ENCODE results near the gene SRXN1. TPM values are rescaled to one million over a fixed set of nuclear protein-coding genes. Genes with fewer than 3 reads are reported as not detected.

The SRXN1 gene
- total RNA-seq, 6 experiments from 2014 or later, result 50.0 to 65.4 (median 58.3) TPM

GRCh38 chr20:600141-600540 lies 52.9 kb downstream of the SRXN1 start:
- peaks cover 17% of the 10 kb centered on the region for H3K27me3 Mint-ChIP-seq (ENCODE audit: insufficient read depth)
- no peak for TF ChIP-seq CTCF (IDR thresholded peaks at IDR 0.05)
- no peaks in the 10 kb centered on the region for H3K36me3 Mint-ChIP-seq (ENCODE audit: low read depth)
- no peak overlapping the region for H3K4me3 Mint-ChIP-seq
- DNase-seq, result no peak
- H3K9me3 Mint-ChIP-seq, result no peaks in the 10 kb centered on the region
- no peaks in the 10 kb centered on the region for H3K4me1 Mint-ChIP-seq (ENCODE audit: low read depth)
- no peak overlapping the region for H3K27ac Mint-ChIP-seq

- no peak for DNase-seq
- Mint-ChIP-seq H3K36me3 (ENCODE audit: low read depth) (no peaks in the 10 kb centered on the region), H3K4me1 (ENCODE audit: low read depth) (no peaks in the 10 kb centered on the region), H3K4me3 (no peak overlapping the region), H3K9me3 (no peaks in the 10 kb centered on the region), H3K27me3 (ENCODE audit: insufficient read depth) (peaks cover 13% of the 10 kb centered on the region), H3K27ac (no peak overlapping the region)
- TF ChIP-seq CTCF (IDR thresholded peaks at IDR 0.05), result no peak
Observed at GRCh38 chr20:598133-598850, 54.7 kb downstream of the SRXN1 start.

GRCh38 chr20:597560-597959 lies 55.4 kb downstream of the SRXN1 start:
- no peaks in the 10 kb centered on the region for H3K4me1 Mint-ChIP-seq (ENCODE audit: low read depth)
- no peaks in the 10 kb centered on the region for H3K9me3 Mint-ChIP-seq
- DNase-seq, result no peak
- no peaks in the 10 kb centered on the region for H3K36me3 Mint-ChIP-seq (ENCODE audit: low read depth)
- no peak overlapping the region for H3K27ac Mint-ChIP-seq
- H3K4me3 Mint-ChIP-seq, result no peak overlapping the region
- no peak for TF ChIP-seq CTCF (IDR thresholded peaks at IDR 0.05)
- peaks cover 11% of the 10 kb centered on the region for H3K27me3 Mint-ChIP-seq (ENCODE audit: insufficient read depth)

Other genes starting within 250 kb of the SRXN1 start
- 10 to 100 TPM; 76.4 to 84.1 (median 77.2) TPM for gene RBCK1, start 244.9 kb downstream of the SRXN1 start, total RNA-seq (2021; fragmentation: NEBNext Ultra II Directional; extraction: Animal tissue kit (Norgen Biotek cat#: 25700))
- gene TBC1D20, start 190.7 kb downstream of the SRXN1 start, total RNA-seq (2021; fragmentation: NEBNext Ultra II Directional; extraction: Animal tissue kit (Norgen Biotek cat#: 25700)), result 10 to 100 TPM; 36.7 to 47.0 (median 42.1) TPM
- gene CSNK2A1, start 109.4 kb downstream of the SRXN1 start, total RNA-seq (2021; fragmentation: NEBNext Ultra II Directional; extraction: Animal tissue kit (Norgen Biotek cat#: 25700)), result 100 to 1,000 TPM; 124 to 150 (median 135) TPM
- gene TCF15, start 42.9 kb downstream of the SRXN1 start, total RNA-seq (2021; fragmentation: NEBNext Ultra II Directional; extraction: Animal tissue kit (Norgen Biotek cat#: 25700)), result not detected
- not detected for gene SCRT2, start 22.6 kb upstream of the SRXN1 start, total RNA-seq (2021; fragmentation: NEBNext Ultra II Directional; extraction: Animal tissue kit (Norgen Biotek cat#: 25700))
- gene SLC52A3, start 115.3 kb upstream of the SRXN1 start, total RNA-seq (2021; fragmentation: NEBNext Ultra II Directional; extraction: Animal tissue kit (Norgen Biotek cat#: 25700)), result under 1 TPM in 2 of 6 experiments, not detected in 4; 0.05 to 0.07 TPM
- 1 to 10 TPM; 3.6 to 6.4 (median 5.3) TPM for gene FAM110A, start 180.5 kb upstream of the SRXN1 start, total RNA-seq (2021; fragmentation: NEBNext Ultra II Directional; extraction: Animal tissue kit (Norgen Biotek cat#: 25700))

All from HFFc6 (cell line).